ENCODE results near the gene ZNF232.
"Not testable (repeated sequence)": the region's sequence is repeated elsewhere in the genome, so short reads cannot be mapped to it uniquely, and the experiment has no call there.

GRCh38 chr17:5128387-5128786 lies 16.7 kb upstream of the ZNF232 start:
- not testable (repeated sequence) for TF ChIP-seq POLR2A, CTCF (IDR thresholded peaks at IDR 0.05)

All from ovary (tissue), 3 donors.